Smooth muscle cell (in vitro differentiated cells): ENCODE measurements around the gene PRPF19. TPM values are rescaled to one million over a fixed set of nuclear protein-coding genes. Genes with fewer than 3 reads are reported as not detected.
"Not testable (repeated sequence)": the region's sequence is repeated elsewhere in the genome, so short reads cannot be mapped to it uniquely, and the experiment has no call there.

Experiments
- DNase-seq: peaks from one replicate; lab custom pipeline; 2025; ENCODE audit not compliant: unreplicated experiment; lab: John Stamatoyannopoulos, UW
- H2AFZ ChIP-seq: fragments of 200-600 bp; sonication (generic); 2 replicates; pipeline ENCODE4 v1.6.0; 2016; ENCODE audit warnings: antibody characterized with exemption, low read depth, mild to moderate bottlenecking
- H3F3A ChIP-seq: fragments of 200-600 bp; sonication (generic); 2 replicates; pipeline ENCODE4 v1.6.0; 2017; ENCODE audit warnings: antibody characterized with exemption, low read depth
- H3K27ac ChIP-seq: fragments of 200-600 bp; sonication (generic); 2 replicates; pipeline ENCODE4 v1.5.1; 2016; ENCODE audit warnings: low read depth, mild to moderate bottlenecking
- H3K27me3 ChIP-seq: fragments of 200-600 bp; sonication (generic); 2 replicates; pipeline ENCODE4 v1.6.1; 2016; ENCODE audit warnings: low read depth, mild to moderate bottlenecking
- H3K36me3 ChIP-seq: fragments of 200-600 bp; sonication (generic); 2 replicates; pipeline ENCODE4 v1.5.1; 2016; ENCODE audit warnings: low read depth
- H3K4me1 ChIP-seq: fragments of 200-600 bp; sonication (generic); 2 replicates; pipeline ENCODE4 v1.5.1; 2016; ENCODE audit warnings: low read depth
- H3K4me2 ChIP-seq: fragments of 200-600 bp; sonication (generic); 2 replicates; pipeline ENCODE4 v1.6.0; 2016; ENCODE audit warnings: mild to moderate bottlenecking
- H3K4me3 ChIP-seq: fragments of 200-600 bp; sonication (generic); 2 replicates; pipeline ENCODE4 v1.5.1; 2016; ENCODE audit warnings: mild to moderate bottlenecking
- H3K79me2 ChIP-seq: fragments of 200-600 bp; sonication (generic); 2 replicates; pipeline ENCODE4 v1.6.0; 2016; ENCODE audit warnings: low read depth, mild to moderate bottlenecking
- H3K9ac ChIP-seq: fragments of 200-600 bp; sonication (generic); 2 replicates; pipeline ENCODE4 v1.6.0; 2016; ENCODE audit warnings: low read depth
- H3K9me3 ChIP-seq: fragments of 200-600 bp; sonication (generic); replicated peaks from 2 replicates; pipeline ENCODE4 v1.5.1; 2016; ENCODE audit warnings: low read depth
- H4K20me1 ChIP-seq: fragments of 200-600 bp; sonication (generic); 2 replicates; pipeline ENCODE4 v1.6.0; 2016; ENCODE audit warnings: low read depth
- CTCF ChIP-seq: fragments of 200-600 bp; sonication (generic); IDR thresholded peaks from 2 replicates; pipeline ENCODE4 v1.5.1; 2017; ENCODE audit warnings: borderline replicate concordance, mild to moderate bottlenecking, antibody characterized with exemption; ENCODE audit not compliant: insufficient read depth, poor library complexity, severe bottlenecking
- WGBS: methylation state at CpG from one replicate; pipeline ENCODE4 v1.1.7; 2016; ENCODE audit warnings: low lambda C conversion rate; 5-methylcytosine and 5-hydroxymethylcytosine counted together
- polyA plus RNA-seq: library from polyadenylated mRNA; unstranded; fragments of >200 nt; fragmentation: Nextera tagmentation; extraction: Ambion mirVana; gene quantifications from 2 replicates; pipeline ENCODE4 v1.2.1, GENCODE V29; 2016
- total RNA-seq: library from RNA; depleted of rRNA; stranded (reverse); fragments of >200 nt; gene quantifications from 2 replicates; pipeline ENCODE4 v1.2.3, GENCODE V29; 2014

Gene PRPF19
- total and polyA plus RNA-seq, 2 experiments from 2014 or later = 10.2 to 33.0 TPM

DNA sequence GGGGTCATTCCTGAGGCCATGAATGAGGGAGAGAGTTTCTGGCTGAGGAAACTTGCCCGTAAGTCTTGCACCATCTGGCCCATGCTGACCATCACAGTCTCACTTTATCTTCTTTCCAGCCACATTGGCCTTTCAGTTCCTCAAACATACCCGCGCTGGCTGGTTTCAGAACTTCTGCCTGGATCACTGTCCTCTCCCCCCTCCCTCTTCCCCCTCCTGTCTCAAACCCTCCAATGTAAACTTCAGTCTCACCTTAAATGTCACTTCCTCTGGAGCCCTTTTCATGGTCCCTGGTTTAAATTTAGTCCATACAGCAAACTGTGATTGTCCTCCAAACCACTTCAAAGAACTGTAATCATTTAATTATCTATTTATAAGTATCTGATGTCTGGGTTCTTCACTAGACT lies 3.9 kb upstream of the PRPF19 start:
- WGBS = 92% methylated on average over 3 of the region's 3 CpGs
- Histone ChIP-seq H3F3A (no peaks in the 10 kb centered on the region), H3K4me1 (peaks cover 13% of the 10 kb centered on the region)

GRCh38 chr11:60909680-60910280 lies 3.4 kb upstream of the PRPF19 start:
- not testable (repeated sequence) for H3K4me3 ChIP-seq, H3F3A ChIP-seq, H3K27ac ChIP-seq, H3K36me3 ChIP-seq, H3K27me3 ChIP-seq, DNase-seq, H3K9ac ChIP-seq, H2AFZ ChIP-seq, H4K20me1 ChIP-seq, H3K9me3 ChIP-seq, H3K4me2 ChIP-seq
- 53% methylated on average over 3 of the region's 3 CpGs for WGBS
- Histone ChIP-seq H3K4me1 (peaks cover 14% of the 10 kb centered on the region), H3K79me2 (peaks cover 12% of the 10 kb centered on the region)

More for the DNA sequence above, 3.9 kb upstream of the PRPF19 start:
- H3K4me3 ChIP-seq = no peak overlapping the region
- peaks cover 5% of the 10 kb centered on the region for H4K20me1 ChIP-seq
- H3K27me3 ChIP-seq = peaks cover 6% of the 10 kb centered on the region
- H3K9ac ChIP-seq = no peak overlapping the region
- no peak for TF ChIP-seq CTCF
- no peak overlapping the region for H3K4me2 ChIP-seq
- H3K27ac ChIP-seq = no peak overlapping the region
- H3K9me3 ChIP-seq = no peaks in the 10 kb centered on the region
- peaks cover 7% of the 10 kb centered on the region for H3K79me2 ChIP-seq
- H3K36me3 ChIP-seq = no peaks in the 10 kb centered on the region
- DNase-seq = no peak
- H2AFZ ChIP-seq = no peak overlapping the region

- no peak overlapping the region for H3K27ac ChIP-seq
- no peaks in the 10 kb centered on the region for H3F3A ChIP-seq
- no peak overlapping the region for H3K4me3 ChIP-seq
- no peak overlapping the region for H3K4me2 ChIP-seq
- H4K20me1 ChIP-seq = peaks cover 20% of the 10 kb centered on the region
- no peaks in the 10 kb centered on the region for H3K36me3 ChIP-seq
- TF ChIP-seq CTCF = no peak
- no peaks in the 10 kb centered on the region for H3K9me3 ChIP-seq
- H3K4me1 ChIP-seq = peaks cover 12% of the 10 kb centered on the region
- no peak overlapping the region for H2AFZ ChIP-seq
- H3K79me2 ChIP-seq = peaks cover 22% of the 10 kb centered on the region
- no peak for DNase-seq
- 50% methylated on average over 1 of the region's 1 CpG for WGBS
- H3K9ac ChIP-seq = no peak overlapping the region
- H3K27me3 ChIP-seq = peaks cover 6% of the 10 kb centered on the region
Observed at GRCh38 chr11:60908803-60909202, 2.4 kb upstream of the PRPF19 start.

- peak overlapping the region; percentile 76 for H3K4me3 ChIP-seq
Observed at GRCh38 chr11:60905551-60906113, 753 bp downstream of the PRPF19 start.

More at GRCh38 chr11:60905551-60906113, 753 bp downstream of the PRPF19 start:
- peak overlapping the region; percentile 89 for H3K4me2 ChIP-seq
- H3K27ac ChIP-seq = peak overlapping the region; percentile 85
- peak overlapping the region; percentile 87 for H3K9ac ChIP-seq
- H3K9me3 ChIP-seq = no peaks in the 10 kb centered on the region
- peaks cover 25% of the 10 kb centered on the region for H3K79me2 ChIP-seq
- no peak for TF ChIP-seq CTCF
- H3K36me3 ChIP-seq = no peaks in the 10 kb centered on the region
- peak overlapping the region; percentile 64 for H2AFZ ChIP-seq
- H3K4me1 ChIP-seq = peaks cover 6% of the 10 kb centered on the region
- DNase-seq = no peak
- WGBS = 9% methylated on average over 16 of the region's 16 CpGs
- H3F3A ChIP-seq = peaks cover 5% of the 10 kb centered on the region
- peaks cover 5% of the 10 kb centered on the region for H3K27me3 ChIP-seq
- peaks cover 33% of the 10 kb centered on the region for H4K20me1 ChIP-seq
